K562 (cell line): Measurements from ENCODE around the gene ACADVL. TPM values are rescaled to one million over a fixed set of nuclear protein-coding genes. Genes with fewer than 3 reads are reported as not detected.
A peak's percentile ranks its signal among the peaks of the same experiment; 100 is the strongest.

Experiments
- ATAC-seq: fragments of 200-7000 bp; cut with Tn5 transposase; 3 replicates; pipeline ENCODE4 v1.9.1; 2020; ENCODE audit warnings: moderate library complexity
- BruUV-seq: library from RNA; stranded (reverse); fragments of 400-500 nt; replicated peaks from 2 replicates; lab custom pipeline; 2021; lab: Mats Ljungman, UMichigan
- CTCF ChIA-PET: fragments of 300-600 bp; formaldehyde crosslinking; extraction: SDS; loops from one replicate; lab custom pipeline; 2021; ENCODE audit warnings: low intra/inter-chr PET ratio; lab: Yijun Ruan, JAX
- POLR2A ChIA-PET: fragments of 300-600, 350-650 bp; sonication (Branson Sonifier 250); formaldehyde crosslinking; extraction: SDS; loops from one replicate; lab custom pipeline; 2021; ENCODE audit warnings: antibody characterized with exemption, inconsistent platforms; lab: Yijun Ruan, JAX
- DNase-seq, 4 experiments: peaks; one replicate each; pipeline versions ENCODE4 v3.0.0 to v3.0.0-alpha.2; 2011 to 2018; ENCODE audit warnings: low spot score in 3 of 4, mixed read lengths in 3 of 4; ENCODE audit errors: extremely low read depth in 1 of 4
- FAIRE-seq: peaks from 2 replicates; lab custom pipeline; 2011; peaks lifted over from hg19 to GRCh38; lab: Jason Lieb, UNC
- H2AFZ ChIP-seq: 2 replicates; pipeline ENCODE4 v1.6.0; 2011; ENCODE audit warnings: low read depth, low read length, control low read depth, inconsistent platforms
- H3K27ac ChIP-seq: fragments of 200-600 bp; 3 replicates; pipeline ENCODE4 v1.8.0; 2011; ENCODE audit warnings: low read depth, mild to moderate bottlenecking, control low read depth, inconsistent platforms, low read length, moderate library complexity, mixed read lengths; ENCODE audit errors: extremely low read depth
- H3K27me3 ChIP-seq, 2 experiments: fragments of 300-600 bp in 1 of 2; 2 replicates in 1 of 2; 3 replicates in 1 of 2; pipeline versions ENCODE4 v1.6.0 to v1.8.0; 2011; ENCODE audit warnings: inconsistent platforms in 2 of 2, low read length in 2 of 2, mild to moderate bottlenecking in 1 of 2, mixed read lengths in 1 of 2, moderate library complexity in 1 of 2; ENCODE audit not compliant: control insufficient read depth in 2 of 2, insufficient read depth in 2 of 2
- H3K36me3 ChIP-seq: fragments of 300-600 bp; 3 replicates; pipeline ENCODE4 v1.8.0; 2011; ENCODE audit warnings: mild to moderate bottlenecking, low read length, inconsistent platforms; ENCODE audit not compliant: control insufficient read depth, insufficient read depth
- H3K4me1 ChIP-seq, 2 experiments: fragments of 200-600 bp in 1 of 2; replicated peaks in 1 of 2; 2 replicates in 1 of 2; 3 replicates in 1 of 2; pipeline versions ENCODE4 v1.5.1 to v1.8.0; 2011; ENCODE audit warnings: inconsistent platforms in 2 of 2, low read length in 2 of 2, mild to moderate bottlenecking in 1 of 2, mixed read lengths in 1 of 2, moderate library complexity in 1 of 2; ENCODE audit not compliant: control insufficient read depth in 2 of 2, insufficient read depth in 2 of 2
- H3K4me2 ChIP-seq: 2 replicates; pipeline ENCODE4 v1.6.1; 2011; ENCODE audit warnings: low read length, control low read depth, inconsistent platforms, mixed read lengths; ENCODE audit not compliant: insufficient read depth
- H3K4me3 ChIP-seq: fragments of 200-600 bp; sonication (generic), shearing (Covaris generic); 2 replicates; pipeline ENCODE4 v1.5.1; 2016; ENCODE audit warnings: control low read depth, inconsistent platforms
- H3K79me2 ChIP-seq: fragments of 200-600 bp; 3 replicates; pipeline ENCODE4 v1.8.0; 2011; ENCODE audit warnings: low read length, inconsistent platforms; ENCODE audit not compliant: control insufficient read depth, insufficient read depth
- H3K9ac ChIP-seq, 2 experiments: 2 replicates each; pipeline versions ENCODE4 v1.6.0 to v1.6.1; 2011; ENCODE audit warnings: low read depth in 2 of 2, low read length in 2 of 2, control low read depth in 1 of 2, inconsistent platforms in 1 of 2, mild to moderate bottlenecking in 1 of 2, mixed read lengths in 1 of 2; ENCODE audit not compliant: insufficient read depth in 1 of 2
- H3K9me1 ChIP-seq: one replicate; pipeline ENCODE4 v1.6.0; 2011; ENCODE audit warnings: inconsistent platforms, mild to moderate bottlenecking, low read length, moderate library complexity; ENCODE audit not compliant: control insufficient read depth, insufficient read depth
- H3K9me3 ChIP-seq: replicated peaks from 2 replicates; pipeline ENCODE4 v1.5.1; 2011; ENCODE audit warnings: low read depth, low read length, inconsistent platforms; ENCODE audit not compliant: control insufficient read depth, insufficient read depth
- H4K20me1 ChIP-seq: replicated peaks from 2 replicates; pipeline ENCODE4 v1.6.1; 2011; ENCODE audit warnings: low read length, inconsistent platforms, mixed read lengths; ENCODE audit not compliant: control insufficient read depth, insufficient read depth
- DPF2 ChIP-seq: fragments of 450-650 bp; IDR thresholded peaks from 2 replicates; pipeline ENCODE4 v1.6.1; 2016
- ERF ChIP-seq: fragments of 450-650 bp; formaldehyde crosslinking; IDR thresholded peaks from 2 replicates; pipeline ENCODE4 v1.4.0; 2020; ENCODE audit warnings: mild to moderate bottlenecking, mixed read lengths
- PCBP1 ChIP-seq: fragments of 200-400 bp; formaldehyde crosslinking; IDR thresholded peaks from 2 replicates; pipeline ENCODE4 v1.6.1; 2018; ENCODE audit warnings: mild to moderate bottlenecking, low read depth, low read length; ENCODE audit not compliant: poor library complexity, severe bottlenecking
- PHF8 ChIP-seq: fragments of 200-600 bp; sonication (generic); IDR thresholded peaks from 2 replicates; pipeline ENCODE4 v1.6.1; 2012; ENCODE audit warnings: mixed run types, mild to moderate bottlenecking, inconsistent platforms, low read length, moderate library complexity, borderline replicate concordance
- PRPF4 ChIP-seq: fragments of 200-400 bp; formaldehyde crosslinking; IDR thresholded peaks from one replicate; pipeline ENCODE4 v1.6.1; 2017; ENCODE audit warnings: low read length, low read depth, mild to moderate bottlenecking; ENCODE audit not compliant: insufficient read depth, poor library complexity, severe bottlenecking
- PURB ChIP-seq: sonication (generic); formaldehyde crosslinking; IDR thresholded peaks from 2 replicates; pipeline ENCODE4 v1.9.0; 2021; ENCODE audit warnings: low read depth, mild to moderate bottlenecking, missing genetic modification reagents
- SAP30 ChIP-seq: fragments of 200-600 bp; sonication (generic); IDR thresholded peaks from 2 replicates; pipeline ENCODE4 v1.6.1; 2012; ENCODE audit warnings: borderline replicate concordance, low read depth, mild to moderate bottlenecking, moderate library complexity, low read length, control low read depth, inconsistent platforms; ENCODE audit not compliant: insufficient read depth, poor library complexity, severe bottlenecking
- SIN3A ChIP-seq, 2 experiments: fragments of 150-350 bp in 1 of 2; IDR thresholded peaks; 2 replicates each; pipeline ENCODE4 v1.6.1; 2011 to 2016; ENCODE audit warnings: borderline replicate concordance in 2 of 2, low read depth in 2 of 2, low read length in 2 of 2, mild to moderate bottlenecking in 2 of 2, moderate library complexity in 2 of 2; ENCODE audit not compliant: control insufficient read depth in 1 of 2
- UBTF ChIP-seq, 2 experiments: IDR thresholded peaks; 2 replicates each; pipeline ENCODE4 v1.6.1; 2012; ENCODE audit warnings: improper control_type of control experiment in 2 of 2, low read depth in 2 of 2, low read length in 2 of 2, borderline replicate concordance in 1 of 2
- ZBTB7A ChIP-seq: IDR thresholded peaks from 2 replicates; pipeline ENCODE4 v1.6.1; 2011; ENCODE audit warnings: low read depth, mild to moderate bottlenecking, low read length, moderate library complexity, borderline replicate concordance; ENCODE audit not compliant: control insufficient read depth
- WGBS: fragments of 100-300 bp; shearing (Covaris generic); methylation state at CpG from one replicate; pipeline ENCODE4 v1.1.6; 2016; ENCODE audit warnings: low coverage, mixed read lengths; ENCODE audit not compliant: insufficient coverage; ENCODE audit errors: missing lambda C conversion rate; 5-methylcytosine and 5-hydroxymethylcytosine counted together
- in situ Hi-C: fragments of 300-500 bp; cut with MboI; formaldehyde crosslinking; loops from 4 replicates; pipeline ENCODE4 v1.15.0; 2018; ENCODE audit warnings: inconsistent platforms, mixed read lengths
- intact Hi-C: fragments of 100-400 bp; cut with micrococcal nuclease; formaldehyde crosslinking; loops from 2 replicates; pipeline ENCODE4 v1.14.2; 2022
- polyA plus RNA-seq, 8 experiments: library from polyadenylated mRNA; depleted of rRNA in 4 of 8; stranded (reverse) in 5 of 8; unstranded in 3 of 8; fragments of >200 nt; fragmentation: Nextera tagmentation in 2 of 8; fragmentation: Illumina TruSeq in 1 of 8; extraction: Ambion mirVana in 2 of 8; extraction: Trizol in 1 of 8; gene quantifications; 2 replicates each; pipeline versions ENCODE4 v1.2.1 to v1.2.3, GENCODE V29; 2011 to 2014; ENCODE audit warnings: inconsistent platforms in 1 of 8, missing spikeins in 1 of 8
- total RNA-seq, 7 experiments: library from RNA; depleted of rRNA in 6 of 7; stranded (reverse); fragments of >200 nt in 6 of 7; fragmentation: Illumina TruSeq in 2 of 7; extraction: Trizol in 2 of 7; gene quantifications; 2 replicates each; pipeline versions ENCODE4 v1.2.1 to v1.2.3, GENCODE V29; 2011 to 2021; ENCODE audit warnings: low replicate concordance in 1 of 7
- TF ChIP-seq, protein P1 (sequence below), 3 experiments: fragments of 200-800 bp in 1 of 3; sonication (Bioruptor generic) in 1 of 3; sonication (generic) in 1 of 3; formaldehyde crosslinking in 1 of 3; IDR thresholded peaks; 2 replicates each; pipeline versions ENCODE4 v1.6.1 to v1.8.0; 2016 to 2022; ENCODE audit warnings: mild to moderate bottlenecking in 2 of 3, missing compliant biosample characterization in 2 of 3, missing genetic modification characterization in 2 of 3, missing genetic modification reagents in 1 of 3
- TF ChIP-seq, protein P2 (sequence below): fragments of 450-650 bp; IDR thresholded peaks from 2 replicates; pipeline ENCODE4 v1.6.1; 2016; ENCODE audit warnings: borderline replicate concordance

Gene ACADVL
- total and polyA plus RNA-seq, 9 of the 15 experiments (the other 6 are each of a cell fraction or from before 2014, with no cell fraction given), result 25.5 to 449 (median 214) TPM

DNA sequence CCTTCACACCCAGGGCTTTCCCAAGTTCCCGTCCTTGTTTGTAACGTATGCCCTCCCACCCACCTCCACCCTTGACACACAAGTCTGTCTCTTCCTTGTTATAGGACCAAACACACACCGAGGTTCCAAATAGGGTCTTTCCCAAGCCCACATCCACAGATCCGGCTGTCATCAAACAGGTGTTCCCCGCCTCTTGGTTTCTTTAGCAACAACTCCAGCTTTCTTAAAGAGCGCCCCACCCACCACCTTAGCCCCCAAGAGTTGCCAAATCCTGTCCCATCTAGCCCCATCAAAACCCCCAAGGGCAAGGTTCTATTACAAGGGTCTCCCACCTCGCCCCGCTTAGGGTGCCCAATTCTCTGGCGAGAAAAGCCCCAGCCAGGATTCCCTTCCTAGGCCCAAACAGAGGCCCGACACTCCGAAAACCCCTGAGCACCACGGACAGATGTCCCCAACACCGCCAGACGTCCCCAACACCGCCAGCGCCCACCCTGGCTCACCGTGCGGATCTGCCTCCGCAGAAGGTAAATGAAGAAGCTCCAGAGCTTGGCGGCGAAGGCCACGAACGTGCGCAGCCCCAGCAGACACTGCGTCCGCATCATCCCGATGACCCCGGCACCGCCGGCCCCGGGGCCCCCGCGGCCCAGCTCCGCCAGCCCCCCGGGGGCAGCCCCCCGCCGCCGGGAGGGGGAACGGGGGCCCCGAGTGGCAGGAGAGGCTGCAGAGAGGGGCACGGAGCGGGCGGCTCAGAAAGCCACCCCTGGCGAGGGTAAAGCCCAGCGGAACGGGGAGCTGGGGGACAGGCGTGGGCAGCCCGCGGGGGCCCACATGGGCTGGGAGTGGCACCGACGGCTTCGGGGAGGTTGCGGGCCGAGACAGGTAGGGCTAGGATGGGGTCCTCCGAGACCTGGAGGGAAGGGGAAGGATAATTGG lies 31.2 kb downstream of the ACADVL start:
- peaks cover 13 to 19% of the 10 kb centered on the region in 2 experiments; a peak in 4 of 5 replicates for H3K4me1 ChIP-seq
- no peaks in the 10 kb centered on the region for H3K27me3 ChIP-seq
- DNase-seq (no peak), ATAC-seq (peak; percentile 12), FAIRE-seq (no peak)
- no peaks in the 10 kb centered on the region for H4K20me1 ChIP-seq
- ChIA-PET POLR2A (interaction anchor here (0.5 to 2.5 kb wide), 7 partner anchors 9 to 199 kb away, joined by 3 to 16 read pairs (median 4); partner anchors contain the start of genes GABARAP and PHF23), CTCF (no interaction called here)
- H3K9me3 ChIP-seq, result no peaks in the 10 kb centered on the region
- peak overlapping the region; percentile 97 to 98 for H3K9ac ChIP-seq
- H3K27ac ChIP-seq, result peak overlapping the region; percentile 96
- peaks cover 61% of the 10 kb centered on the region for H3K79me2 ChIP-seq
- in situ Hi-C loops (no loop called here), intact Hi-C loops (no loop called here)
- 0% methylated on average over 9 of the region's 55 CpGs for WGBS
- peaks cover 48% of the 10 kb centered on the region for H3K36me3 ChIP-seq
- H2AFZ ChIP-seq, result no peak overlapping the region; the same call in 1 of the 2 replicates
- no TSS peak for BruUV-seq
- peak overlapping the region; percentile 87 for H3K4me2 ChIP-seq
- no peaks in the 10 kb centered on the region for H3K9me1 ChIP-seq
- H3K4me3 ChIP-seq, result peak overlapping the region; percentile 95
- TF ChIP-seq SAP30 (peak; percentile 29), ZBTB7A (peak; percentile 7; the same call in 1 of the 2 replicates), PRPF4 (no peak), PCBP1 (peak; percentile 16), PURB (CRISPR knock-in tag) (no peak), UBTF (IDR thresholded peaks at IDR 0.05; ENCODE audit: borderline replicate concordance in 1 of 2, low read depth in 2 of 2, low read length in 2 of 2) (0 out of 4 replicates have a peak, but pooled peaks of 1 of the 2 experiments have one; percentile 22), SIN3A (IDR thresholded peaks at IDR 0.05; ENCODE audit: borderline replicate concordance in 2 of 2, control insufficient read depth in 1 of 2, low read depth in 2 of 2, low read length in 2 of 2) (peak in 1 of 2 experiments; percentile 51; a peak in 1 of 4 replicates), ERF (no peak), PHF8 (peak; percentile 19; the same call in 1 of the 2 replicates), DPF2 (no peak)
- TF ChIP-seq, protein P1, sequence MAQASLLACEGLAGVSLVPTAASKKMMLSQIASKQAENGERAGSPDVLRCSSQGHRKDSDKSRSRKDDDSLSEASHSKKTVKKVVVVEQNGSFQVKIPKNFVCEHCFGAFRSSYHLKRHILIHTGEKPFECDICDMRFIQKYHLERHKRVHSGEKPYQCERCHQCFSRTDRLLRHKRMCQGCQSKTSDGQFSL (CRISPR knock-in tag; IDR thresholded peaks at IDR 0.05), result 0 out of 2 replicates have a peak, but pooled peaks have one; percentile 40
- TF ChIP-seq, protein P1 (tag; IDR thresholded peaks at IDR 0.05), result no peak
- TF ChIP-seq, protein P2, sequence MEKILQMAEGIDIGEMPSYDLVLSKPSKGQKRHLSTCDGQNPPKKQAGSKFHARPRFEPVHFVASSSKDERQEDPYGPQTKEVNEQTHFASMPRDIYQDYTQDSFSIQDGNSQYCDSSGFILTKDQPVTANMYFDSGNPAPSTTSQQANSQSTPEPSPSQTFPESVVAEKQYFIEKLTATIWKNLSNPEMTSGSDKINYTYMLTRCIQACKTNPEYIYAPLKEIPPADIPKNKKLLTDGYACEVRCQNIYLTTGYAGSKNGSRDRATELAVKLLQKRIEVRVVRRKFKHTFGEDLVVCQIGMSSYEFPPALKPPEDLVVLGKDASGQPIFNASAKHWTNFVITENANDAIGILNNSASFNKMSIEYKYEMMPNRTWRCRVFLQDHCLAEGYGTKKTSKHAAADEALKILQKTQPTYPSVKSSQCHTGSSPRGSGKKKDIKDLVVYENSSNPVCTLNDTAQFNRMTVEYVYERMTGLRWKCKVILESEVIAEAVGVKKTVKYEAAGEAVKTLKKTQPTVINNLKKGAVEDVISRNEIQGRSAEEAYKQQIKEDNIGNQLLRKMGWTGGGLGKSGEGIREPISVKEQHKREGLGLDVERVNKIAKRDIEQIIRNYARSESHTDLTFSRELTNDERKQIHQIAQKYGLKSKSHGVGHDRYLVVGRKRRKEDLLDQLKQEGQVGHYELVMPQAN, result peak; percentile 16; the same call in 1 of the 2 replicates
